Measurements from ENCODE around the gene GDAP2. TPM values are rescaled to one million over a fixed set of nuclear protein-coding genes. Genes with fewer than 3 reads are reported as not detected.
"Not testable (repeated sequence)": the region's sequence is repeated elsewhere in the genome, so short reads cannot be mapped to it uniquely, and the experiment has no call there.

The GDAP2 gene
- total and polyA plus RNA-seq, 2 experiments from 2014 or later = 11.3 to 33.3 TPM

DNA sequence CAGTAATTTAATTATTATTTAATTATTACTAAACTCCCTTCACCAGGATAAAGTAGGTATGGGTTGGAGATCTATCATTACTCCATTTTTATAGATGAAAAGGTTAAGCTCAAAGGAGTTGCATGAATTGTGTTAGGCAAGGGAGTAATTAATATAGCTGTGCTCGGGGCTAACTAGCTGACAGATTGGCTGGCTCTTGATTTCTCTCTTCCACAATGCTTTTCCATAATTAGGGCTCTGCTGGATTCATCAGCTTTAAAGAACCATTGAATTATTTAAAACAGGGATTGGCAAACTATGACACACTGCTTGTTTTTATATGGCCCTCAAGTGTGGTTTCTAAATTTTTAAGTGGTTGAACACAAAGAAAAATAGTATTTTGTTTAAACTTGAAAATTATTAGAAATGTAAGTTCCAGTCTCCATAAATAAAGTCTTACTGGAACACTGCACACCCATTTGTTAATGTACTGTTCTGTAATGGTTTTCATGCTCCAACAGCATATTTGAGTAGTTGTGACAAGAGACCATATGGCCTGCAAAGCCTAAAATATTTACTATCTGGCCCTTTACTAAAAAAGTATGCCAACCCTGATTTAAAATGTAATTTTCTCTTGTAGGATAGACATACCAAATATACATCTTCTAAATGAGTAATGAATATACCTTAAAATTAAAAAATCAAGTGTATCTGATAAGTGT lies 76.4 kb downstream of the GDAP2 start:
- H2AFZ ChIP-seq = no peak overlapping the region
- 93% methylated on average over 1 of the region's 1 CpG for WGBS (ENCODE audit: low lambda C conversion rate, missing lambda C conversion rate)

GRCh38 chr1:117851687-117852086 lies 77.7 kb downstream of the GDAP2 start:
- no peaks in the 10 kb centered on the region for H3K79me2 ChIP-seq
- no peak overlapping the region for H3K4me2 ChIP-seq
- TF ChIP-seq EZH2 (IDR thresholded peaks at IDR 0.05; ENCODE audit: borderline replicate concordance) = no peak
- no peak for TF ChIP-seq CTCF (IDR thresholded peaks at IDR 0.05; ENCODE audit: poor library complexity)
- no peak for TF ChIP-seq EZH2phosphoT487 (IDR thresholded peaks at IDR 0.05; ENCODE audit: low read depth, severe bottlenecking, unreplicated experiment)
- H3K9me3 ChIP-seq (ENCODE audit: low read depth) = no peaks in the 10 kb centered on the region
- H3K4me1 ChIP-seq (ENCODE audit: insufficient read depth) = no peaks in the 10 kb centered on the region
- no peak overlapping the region for H3K4me3 ChIP-seq
- H4K20me1 ChIP-seq (ENCODE audit: insufficient read depth, poor library complexity, severe bottlenecking) = no peaks in the 10 kb centered on the region
- H2AFZ ChIP-seq = no peak overlapping the region
- H3K27me3 ChIP-seq = no peaks in the 10 kb centered on the region
- H3K36me3 ChIP-seq (replicated peaks; ENCODE audit: insufficient read depth, low read depth) = no peaks in the 10 kb centered on the region
- 79% methylated on average over 2 of the region's 2 CpGs for whole genome bisulfite sequencing (ENCODE audit: low lambda C conversion rate, missing lambda C conversion rate)
- no peaks in the 10 kb centered on the region for H3K9me2 ChIP-seq (replicated peaks; ENCODE audit: insufficient read depth)
- DNase-seq (ENCODE audit: low spot score) = no peak
- H3K27ac ChIP-seq = no peak overlapping the region

More for the DNA sequence above, 76.4 kb downstream of the GDAP2 start:
- no peak overlapping the region for H3K4me3 ChIP-seq
- H4K20me1 ChIP-seq (ENCODE audit: insufficient read depth, poor library complexity, severe bottlenecking) = no peaks in the 10 kb centered on the region
- no peaks in the 10 kb centered on the region for H3K9me2 ChIP-seq (replicated peaks; ENCODE audit: insufficient read depth)
- H3K9me3 ChIP-seq (ENCODE audit: low read depth) = no peaks in the 10 kb centered on the region
- DNase-seq (ENCODE audit: low spot score) = no peak
- no peaks in the 10 kb centered on the region for H3K79me2 ChIP-seq
- no peak overlapping the region for H3K27ac ChIP-seq
- no peak overlapping the region for H3K4me2 ChIP-seq
- TF ChIP-seq EZH2 (IDR thresholded peaks at IDR 0.05; ENCODE audit: borderline replicate concordance) (no peak), CTCF (IDR thresholded peaks at IDR 0.05; ENCODE audit: poor library complexity) (no peak), EZH2phosphoT487 (IDR thresholded peaks at IDR 0.05; ENCODE audit: low read depth, severe bottlenecking, unreplicated experiment) (no peak)
- no peaks in the 10 kb centered on the region for H3K36me3 ChIP-seq (replicated peaks; ENCODE audit: insufficient read depth, low read depth)
- H3K4me1 ChIP-seq (ENCODE audit: insufficient read depth) = no peaks in the 10 kb centered on the region
- no peaks in the 10 kb centered on the region for H3K27me3 ChIP-seq

GRCh38 chr1:117846674-117847425 lies 82.6 kb downstream of the GDAP2 start:
- peak; percentile 14 for DNase-seq (ENCODE audit: low spot score)
- H3K4me3 ChIP-seq = no peak overlapping the region
- no peaks in the 10 kb centered on the region for H3K9me3 ChIP-seq (ENCODE audit: low read depth)
- no peaks in the 10 kb centered on the region for H4K20me1 ChIP-seq (ENCODE audit: insufficient read depth, poor library complexity, severe bottlenecking)
- peak overlapping the region; percentile 34 for H3K4me2 ChIP-seq
- H3K4me1 ChIP-seq (ENCODE audit: insufficient read depth) = no peaks in the 10 kb centered on the region
- H3K79me2 ChIP-seq = no peaks in the 10 kb centered on the region
- H3K9me2 ChIP-seq (replicated peaks; ENCODE audit: insufficient read depth) = no peaks in the 10 kb centered on the region
- WGBS (ENCODE audit: low lambda C conversion rate, missing lambda C conversion rate) = 60% methylated on average over 7 of the region's 7 CpGs
- peaks cover 3% of the 10 kb centered on the region for H3K36me3 ChIP-seq (replicated peaks; ENCODE audit: insufficient read depth, low read depth)
- no peak for TF ChIP-seq EZH2 (IDR thresholded peaks at IDR 0.05; ENCODE audit: borderline replicate concordance)
- TF ChIP-seq EZH2phosphoT487 (IDR thresholded peaks at IDR 0.05; ENCODE audit: low read depth, severe bottlenecking, unreplicated experiment) = no peak
- no peak for TF ChIP-seq CTCF (IDR thresholded peaks at IDR 0.05; ENCODE audit: poor library complexity)
- H3K27ac ChIP-seq = no peak overlapping the region
- no peak overlapping the region for H2AFZ ChIP-seq
- H3K27me3 ChIP-seq = no peaks in the 10 kb centered on the region

GRCh38 chr1:117844478-117844877 lies 84.9 kb downstream of the GDAP2 start:
- not testable (repeated sequence) for H3K27ac ChIP-seq; DNase-seq (ENCODE audit: low spot score); H3K9me2 ChIP-seq (replicated peaks; ENCODE audit: insufficient read depth); H3K4me3 ChIP-seq; H3K79me2 ChIP-seq; H3K4me1 ChIP-seq (ENCODE audit: insufficient read depth); H3K4me2 ChIP-seq; H3K36me3 ChIP-seq (replicated peaks; ENCODE audit: insufficient read depth, low read depth); H2AFZ ChIP-seq; H3K9me3 ChIP-seq (ENCODE audit: low read depth); H4K20me1 ChIP-seq (ENCODE audit: insufficient read depth, poor library complexity, severe bottlenecking); H3K27me3 ChIP-seq
